GDM1 (cell line): ENCODE measurements around the gene KCNK6.

Experiments
- DNase-seq: peaks from one replicate; lab custom pipeline; 2025; lab: John Stamatoyannopoulos, UW

The KCNK6 gene

DNA sequence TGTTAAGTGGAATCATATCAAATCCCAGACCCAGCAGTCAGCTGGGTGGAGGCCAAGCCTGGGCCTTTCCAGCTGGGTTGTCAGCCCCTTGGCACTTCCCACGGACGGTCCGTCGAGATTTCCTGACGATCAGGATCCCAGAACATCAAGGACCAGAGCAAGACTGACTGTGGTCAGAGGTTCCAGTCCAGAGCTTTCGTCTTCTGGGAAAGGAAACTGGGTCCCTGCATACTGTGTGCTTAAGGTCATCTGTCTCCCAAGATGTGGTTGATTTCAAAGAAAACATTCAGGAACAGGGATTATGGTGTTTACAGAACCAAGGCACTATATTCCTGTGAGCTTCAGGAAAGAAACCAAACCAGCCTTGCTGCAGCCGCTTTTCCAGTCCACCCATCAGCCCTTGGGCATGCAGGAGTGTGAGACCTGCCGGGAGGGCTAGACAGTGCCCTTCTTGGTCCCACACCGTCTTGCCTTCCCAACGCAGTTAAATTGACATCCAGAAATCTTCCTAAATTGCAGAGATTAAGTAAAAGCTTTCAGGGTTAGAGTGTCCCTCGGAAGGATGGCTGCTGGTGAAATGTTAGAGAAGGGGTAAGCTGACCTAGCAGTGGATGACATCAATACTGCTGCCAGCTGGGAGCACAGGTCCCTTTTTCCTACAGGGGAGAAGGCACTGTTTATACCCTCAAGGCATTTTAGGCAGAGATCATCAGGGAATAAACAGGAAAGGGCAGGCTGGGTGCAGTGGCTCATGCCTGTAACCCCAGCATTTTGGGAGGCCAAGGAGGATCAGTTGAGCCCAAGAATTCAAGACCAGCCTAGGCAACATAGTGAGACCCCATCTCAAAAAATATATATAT is 20.6 kb upstream of the KCNK6 start:
- no peak for DNase-seq

GRCh38 chr19:38303517-38304351 is 15.9 kb upstream of the KCNK6 start, which contains the start of gene C19orf33:
C19orf33 (plus strand) TSS chr19:38304251; CDS start chr19:38304262, 11 bp downstream.
- DNase-seq: no peak

DNA sequence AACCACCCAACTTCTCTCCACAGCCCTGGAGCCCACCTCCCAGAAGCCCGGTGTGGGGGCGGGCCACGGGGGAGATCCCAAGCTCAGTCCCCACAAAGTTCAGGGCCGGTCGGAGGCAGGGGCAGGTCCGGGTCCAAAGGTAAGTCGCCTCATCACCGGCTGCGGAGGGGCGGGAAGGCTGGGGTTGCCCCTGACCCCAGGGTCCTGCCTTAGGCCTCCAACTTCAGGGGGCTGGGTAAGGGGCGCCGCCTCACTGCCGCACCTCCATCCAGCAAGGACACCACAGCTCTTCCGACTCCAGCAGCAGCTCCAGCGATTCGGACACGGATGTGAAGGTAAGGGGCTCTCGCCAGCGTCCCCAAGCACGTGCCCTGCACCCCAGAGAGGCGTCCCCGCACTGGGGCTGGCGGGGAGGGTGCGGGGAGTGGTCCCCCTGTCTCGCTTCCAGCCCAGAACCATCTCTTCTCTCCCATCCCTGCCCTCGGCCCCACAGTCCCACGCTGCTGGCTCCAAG is 15.2 kb upstream of the KCNK6 start:
- DNase-seq: no peak

DNA sequence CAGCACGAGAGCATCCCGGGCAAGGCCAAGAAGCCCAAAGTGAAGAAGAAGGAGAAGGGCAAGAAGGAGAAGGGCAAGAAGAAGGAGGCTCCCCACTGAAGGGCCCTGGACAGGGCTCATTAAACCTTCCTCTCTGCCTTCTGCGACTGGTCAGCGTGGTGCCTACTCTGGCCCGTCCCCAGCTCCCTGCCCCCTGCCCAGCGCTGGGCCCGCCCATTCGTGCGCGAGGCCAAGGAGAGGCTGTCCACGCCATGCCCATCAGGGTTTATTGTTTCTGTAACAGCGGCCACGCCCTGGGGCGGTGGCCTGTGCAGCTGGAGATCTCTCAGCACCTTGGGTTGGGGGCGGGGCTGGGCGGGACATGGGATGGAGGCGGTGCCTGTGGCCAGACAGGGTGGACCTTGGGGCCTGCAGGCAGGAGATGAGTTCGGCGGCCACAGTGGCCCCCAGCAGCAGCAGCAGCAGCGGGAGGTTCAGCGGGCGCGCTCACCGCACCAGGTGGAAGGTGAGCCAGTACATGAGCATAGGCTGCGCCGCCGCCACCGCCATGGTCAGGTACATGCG is 14.7 kb upstream of the KCNK6 start:
- no peak for DNase-seq

GRCh38 chr19:38306236-38306635 is 13.4 kb upstream of the KCNK6 start:
- no peak for DNase-seq

DNA sequence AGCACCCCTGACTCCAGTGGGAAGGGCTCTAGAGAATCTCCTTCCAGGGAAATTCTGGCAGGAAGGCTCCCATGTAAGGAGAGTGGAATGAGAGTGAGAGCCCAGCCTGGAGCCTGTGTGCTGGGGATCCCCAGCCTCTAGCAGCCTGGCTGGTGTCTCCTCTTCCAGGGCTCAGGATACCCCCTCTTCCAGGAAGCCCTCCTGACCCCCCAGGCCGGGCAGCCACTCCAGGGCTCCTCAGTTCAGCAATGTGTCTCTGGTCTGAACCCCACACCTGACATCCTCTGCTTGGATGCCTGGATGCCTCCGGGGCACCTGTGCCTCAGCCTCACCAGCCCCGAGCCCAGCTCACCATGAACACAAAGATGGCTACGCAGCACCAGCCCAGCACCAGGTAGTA is 12.6 kb upstream of the KCNK6 start:
- no peak for DNase-seq

- no peak for DNase-seq
Measured at GRCh38 chr19:38307597-38307996, 12.0 kb upstream of the KCNK6 start.

GRCh38 chr19:38308006-38308766 is 11.5 kb upstream of the KCNK6 start:
- no peak for DNase-seq

- no peak for DNase-seq
Measured at GRCh38 chr19:38308926-38309614, 10.6 kb upstream of the KCNK6 start.

DNA sequence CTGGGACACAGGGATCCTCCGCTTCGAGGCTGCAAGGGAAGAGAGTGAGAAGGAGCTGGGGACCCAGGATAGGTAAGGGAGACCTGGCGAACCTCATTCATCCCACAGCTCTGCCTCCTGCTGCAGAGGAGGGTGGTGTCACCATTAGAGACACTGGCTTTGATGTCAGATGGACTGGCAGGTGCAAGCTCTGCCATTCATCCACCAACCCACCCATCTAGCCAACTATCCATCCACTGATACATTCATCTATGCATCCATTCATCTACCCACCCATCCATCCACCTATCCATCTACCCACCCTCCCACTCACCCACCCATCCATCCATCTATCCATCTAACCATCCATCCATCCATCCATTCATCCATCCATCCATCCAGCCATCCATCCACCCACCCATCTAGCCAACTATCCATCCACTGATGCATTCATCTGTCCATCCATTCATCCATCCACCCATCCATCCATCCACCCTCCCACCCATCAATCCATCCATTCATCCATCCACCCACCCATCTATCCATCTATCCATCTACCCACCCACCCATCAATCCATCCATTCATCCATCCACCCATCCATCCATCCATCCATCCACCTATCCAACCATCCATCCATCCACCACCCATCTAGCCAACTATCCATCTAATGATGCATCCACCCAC is 9.9 kb upstream of the KCNK6 start:
- DNase-seq: no peak

- DNase-seq: no peak
Measured at GRCh38 chr19:38310279-38310670, 9.4 kb upstream of the KCNK6 start.

DNA sequence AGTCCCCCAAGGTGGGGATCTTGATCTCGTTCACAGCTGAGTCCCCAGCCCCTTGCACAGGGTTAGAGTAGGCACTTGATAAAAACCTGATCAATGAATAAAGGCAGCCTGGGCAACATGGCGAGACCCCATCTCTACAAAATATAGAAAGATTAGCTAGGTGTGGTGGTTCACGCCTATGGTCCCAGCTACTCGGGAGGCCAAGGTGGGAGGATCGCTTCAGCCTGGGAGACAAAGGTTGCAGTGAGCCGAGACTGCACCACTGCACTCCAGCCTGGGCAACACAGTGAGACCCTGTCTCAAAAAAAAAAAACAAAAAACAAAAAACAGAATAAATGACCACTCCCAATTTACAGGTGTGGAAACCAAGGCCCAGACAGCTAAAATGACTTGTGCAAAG is 8.7 kb upstream of the KCNK6 start:
- DNase-seq: no peak

DNA sequence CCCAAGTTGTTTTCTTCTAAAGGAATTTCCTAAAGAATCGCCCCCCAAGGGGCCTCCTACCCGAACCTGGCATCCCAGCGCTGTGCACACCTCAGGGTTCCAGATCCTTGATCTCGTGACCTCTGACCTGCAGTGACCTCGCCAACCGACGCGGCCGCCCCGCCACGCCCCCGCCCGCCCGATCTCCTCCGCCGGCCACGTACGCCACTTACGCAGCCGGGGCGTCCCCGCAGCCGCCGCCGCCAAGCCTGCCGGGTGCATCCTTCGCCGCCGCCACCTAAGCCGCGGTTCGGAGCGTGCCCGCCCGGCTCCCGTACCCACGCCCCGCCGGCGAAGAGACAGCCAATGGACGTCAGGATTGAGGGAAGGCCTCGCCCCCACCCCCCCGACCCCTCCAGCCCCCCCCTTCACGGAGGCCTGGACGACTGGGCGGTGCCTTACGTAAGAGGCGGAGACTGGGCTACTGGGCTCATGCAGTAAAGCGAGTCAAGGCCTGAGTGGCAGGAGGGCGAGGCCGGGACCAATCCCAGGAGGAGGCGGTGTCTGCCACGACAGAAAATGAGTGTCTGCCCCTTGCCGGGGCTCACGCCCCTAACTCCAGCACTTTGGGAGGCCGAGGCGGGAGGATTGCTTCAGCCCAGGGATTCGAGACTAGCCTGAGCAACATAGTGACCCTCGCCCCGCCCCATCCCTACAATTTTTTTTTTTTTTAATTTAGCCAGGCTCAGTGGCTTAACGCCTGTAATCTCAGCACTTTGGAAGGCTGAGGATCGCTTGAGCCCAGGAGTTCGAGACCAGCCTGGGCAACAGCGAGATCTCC is 3.8 kb upstream of the KCNK6 start, which contains the start of gene YIF1B:
TSS of gene YIF1B (minus strand) at position 291 of the 820 bp plus-strand sequence. CDS start at position 261, 30 bp downstream.
- DNase-seq: peak; percentile 95

GRCh38 chr19:38316477-38317067 is 3.1 kb upstream of the KCNK6 start:
- DNase-seq: no peak

- peak; percentile 87 for DNase-seq
Measured at GRCh38 chr19:38317104-38317612, 2.5 kb upstream of the KCNK6 start.

DNA sequence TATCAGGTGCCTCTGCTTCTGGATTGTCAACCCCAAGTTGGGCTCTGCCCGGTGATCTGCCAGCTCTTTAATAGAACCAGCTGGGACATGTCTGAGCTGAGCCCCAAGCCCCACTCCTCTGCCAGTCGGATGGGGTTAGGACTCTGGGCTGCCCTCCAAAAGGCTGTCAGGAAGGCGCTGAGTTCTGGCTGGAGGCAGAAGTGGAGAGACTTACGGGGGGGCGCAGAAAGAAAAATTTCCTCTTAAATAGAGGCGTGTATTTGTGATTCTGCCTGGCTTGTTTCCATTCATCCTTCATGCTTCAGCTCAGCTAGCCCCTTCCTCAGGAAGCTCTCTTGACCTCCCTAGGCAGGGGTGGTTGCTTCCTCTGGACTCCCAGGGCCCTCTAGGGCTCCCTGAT is 985 bp upstream of the KCNK6 start:
- DNase-seq: no peak

DNA sequence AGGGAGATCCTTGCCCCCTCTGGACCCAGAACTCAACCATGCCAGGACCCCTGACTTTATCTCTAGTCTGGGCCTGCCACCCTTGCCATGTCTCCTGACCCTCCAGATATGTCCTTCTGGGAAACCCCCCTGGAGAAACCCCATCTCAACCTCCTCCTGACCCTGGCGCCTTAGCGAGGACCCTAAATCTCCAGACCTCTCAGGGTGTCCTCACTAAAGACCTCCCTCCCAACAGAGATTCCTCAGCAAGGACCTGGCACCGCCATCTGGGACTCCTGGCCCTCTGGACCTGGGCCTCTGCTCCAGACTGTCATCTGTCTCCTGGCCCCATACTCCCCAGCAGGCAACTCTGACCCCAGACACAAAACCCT is 1.3 kb downstream of the KCNK6 start:
- no peak for DNase-seq

DNA sequence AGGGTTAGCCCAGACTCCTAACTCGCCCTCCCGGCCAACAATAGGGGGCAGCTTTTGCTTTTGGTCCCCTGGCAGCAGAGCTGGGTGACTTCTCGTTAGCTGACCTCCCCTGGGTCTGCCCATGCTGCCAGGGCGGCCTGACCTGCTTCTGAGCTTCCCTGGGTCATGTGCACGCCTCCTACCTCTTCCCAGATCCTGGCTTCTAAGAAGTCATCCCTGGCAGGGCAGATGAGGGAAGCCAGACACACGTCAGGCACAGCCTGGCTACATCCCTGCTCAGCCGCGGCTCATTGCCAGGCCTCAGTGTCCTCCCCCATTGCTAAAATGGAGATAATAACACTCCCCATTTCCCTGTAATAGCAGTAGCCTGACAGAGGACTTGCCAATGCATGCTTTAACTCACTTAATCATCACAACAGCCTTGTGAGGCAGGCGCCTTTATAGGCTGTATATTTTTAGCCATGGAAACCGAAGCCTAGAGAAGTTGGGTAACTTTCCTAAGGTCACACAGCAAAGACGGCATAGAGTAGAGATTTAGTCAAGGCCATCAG is 2.1 kb downstream of the KCNK6 start:
- DNase-seq: no peak

- DNase-seq: no peak
Measured at GRCh38 chr19:38323291-38323690, 3.6 kb downstream of the KCNK6 start.
